HG03103 (cell line): ENCODE data around the gene CKLF.
"Not testable (repeated sequence)": the region's sequence is repeated elsewhere in the genome, so short reads cannot be mapped to it uniquely, and the experiment has no call there.

ENCODE experiments used
- ATAC-seq: cut with Tn5 transposase; IDR thresholded peaks from one replicate; pipeline ENCODE4 v1.9.1; 2021; ENCODE audit warnings: low read depth; ENCODE audit not compliant: unreplicated experiment

Gene CKLF

GRCh38 chr16:66610111-66610820 is 57.9 kb downstream of the CKLF start:
- no peak for ATAC-seq

- ATAC-seq = not testable (repeated sequence)
Observed at GRCh38 chr16:66611911-66612310, 59.5 kb downstream of the CKLF start.

GRCh38 chr16:66612422-66612821 is 60.0 kb downstream of the CKLF start:
- no peak for ATAC-seq

GRCh38 chr16:66614161-66614802 is 61.9 kb downstream of the CKLF start:
- no peak for ATAC-seq
